Osteoblast (primary cell): ENCODE measurements around the gene TLK1. TPM values are rescaled to one million over a fixed set of nuclear protein-coding genes. Genes with fewer than 3 reads are reported as not detected.

Experiments
- DNase-seq: peaks from one replicate; pipeline ENCODE4 v3.0.0; 2011; ENCODE audit warnings: low spot score, mixed read lengths; ENCODE audit not compliant: insufficient read length; ENCODE audit errors: missing footprints
- H2AFZ ChIP-seq: 2 replicates; pipeline ENCODE4 v1.6.0; 2011; ENCODE audit warnings: mild to moderate bottlenecking, low read length
- H3K27ac ChIP-seq: 2 replicates; pipeline ENCODE4 v1.5.1; 2011; ENCODE audit warnings: mild to moderate bottlenecking, low read depth, low read length, moderate library complexity
- H3K27me3 ChIP-seq: 2 replicates; pipeline ENCODE4 v1.6.0; 2012; ENCODE audit warnings: mild to moderate bottlenecking, control low read depth, inconsistent platforms, low read length, moderate library complexity; ENCODE audit not compliant: insufficient read depth
- H3K36me3 ChIP-seq: 2 replicates; pipeline ENCODE4 v1.5.1; 2011; ENCODE audit warnings: mild to moderate bottlenecking, low read length, control low read depth, moderate library complexity; ENCODE audit not compliant: insufficient read depth
- H3K4me1 ChIP-seq: 2 replicates; pipeline ENCODE4 v1.5.1; 2011; ENCODE audit warnings: mild to moderate bottlenecking, low read length, control low read depth, moderate library complexity; ENCODE audit not compliant: insufficient read depth
- H3K4me2 ChIP-seq: 2 replicates; pipeline ENCODE4 v1.6.0; 2011; ENCODE audit warnings: mild to moderate bottlenecking, low read length; ENCODE audit not compliant: insufficient read depth
- H3K4me3 ChIP-seq: fragments of 200-600 bp; sonication (generic); 3 replicates; pipeline ENCODE4 v1.5.1; 2012; ENCODE audit warnings: mild to moderate bottlenecking, low read length, inconsistent platforms; ENCODE audit not compliant: insufficient read depth
- H3K79me2 ChIP-seq: 2 replicates; pipeline ENCODE4 v1.6.0; 2012; ENCODE audit warnings: mild to moderate bottlenecking, low read length, control low read depth, inconsistent platforms; ENCODE audit not compliant: insufficient read depth
- H3K9me3 ChIP-seq: 2 replicates; pipeline ENCODE4 v1.5.1; 2011; ENCODE audit warnings: low read depth, low read length, control low read depth
- H4K20me1 ChIP-seq: 2 replicates; pipeline ENCODE4 v1.6.0; 2012; ENCODE audit warnings: mild to moderate bottlenecking, low read length, control low read depth; ENCODE audit not compliant: insufficient read depth
- total RNA-seq: library from RNA; depleted of rRNA; stranded (reverse); fragments of >200 nt; gene quantifications from 2 replicates; pipeline ENCODE4 v1.2.3, GENCODE V29; 2012
- TF ChIP-seq, protein P1 (sequence below): IDR thresholded peaks from 2 replicates; pipeline ENCODE4 v1.5.1; 2011; ENCODE audit warnings: mild to moderate bottlenecking, low read depth, low read length, moderate library complexity; ENCODE audit errors: extremely low read depth

TLK1 gene
- total RNA-seq, 1 donor = 22.1 TPM

DNA sequence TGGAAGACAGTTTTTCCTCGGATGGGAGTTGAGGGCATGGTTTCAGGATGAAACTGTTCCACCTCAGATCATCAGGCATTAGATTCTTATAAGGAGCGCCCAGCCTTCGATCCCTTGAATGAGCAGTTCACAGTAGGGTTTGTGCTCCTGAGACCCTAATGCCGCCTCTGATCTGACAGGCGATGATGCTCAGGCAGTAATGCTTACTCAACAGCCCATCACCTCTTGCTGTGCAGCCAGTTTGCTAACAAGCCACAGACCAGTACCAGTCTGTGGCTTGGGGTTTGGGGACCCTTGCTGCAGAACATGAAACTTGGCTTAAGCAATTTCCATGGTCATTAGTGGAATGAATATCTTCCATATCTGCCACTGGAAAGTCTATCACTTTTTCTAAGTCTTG, 175.3 kb downstream of the TLK1 start:
- H3K36me3 ChIP-seq = no peaks in the 10 kb centered on the region
- H3K4me1 ChIP-seq = no peaks in the 10 kb centered on the region
- H3K79me2 ChIP-seq = no peaks in the 10 kb centered on the region
- TF ChIP-seq, protein P1, sequence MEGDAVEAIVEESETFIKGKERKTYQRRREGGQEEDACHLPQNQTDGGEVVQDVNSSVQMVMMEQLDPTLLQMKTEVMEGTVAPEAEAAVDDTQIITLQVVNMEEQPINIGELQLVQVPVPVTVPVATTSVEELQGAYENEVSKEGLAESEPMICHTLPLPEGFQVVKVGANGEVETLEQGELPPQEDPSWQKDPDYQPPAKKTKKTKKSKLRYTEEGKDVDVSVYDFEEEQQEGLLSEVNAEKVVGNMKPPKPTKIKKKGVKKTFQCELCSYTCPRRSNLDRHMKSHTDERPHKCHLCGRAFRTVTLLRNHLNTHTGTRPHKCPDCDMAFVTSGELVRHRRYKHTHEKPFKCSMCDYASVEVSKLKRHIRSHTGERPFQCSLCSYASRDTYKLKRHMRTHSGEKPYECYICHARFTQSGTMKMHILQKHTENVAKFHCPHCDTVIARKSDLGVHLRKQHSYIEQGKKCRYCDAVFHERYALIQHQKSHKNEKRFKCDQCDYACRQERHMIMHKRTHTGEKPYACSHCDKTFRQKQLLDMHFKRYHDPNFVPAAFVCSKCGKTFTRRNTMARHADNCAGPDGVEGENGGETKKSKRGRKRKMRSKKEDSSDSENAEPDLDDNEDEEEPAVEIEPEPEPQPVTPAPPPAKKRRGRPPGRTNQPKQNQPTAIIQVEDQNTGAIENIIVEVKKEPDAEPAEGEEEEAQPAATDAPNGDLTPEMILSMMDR = no peak
- no peaks in the 10 kb centered on the region for H3K27me3 ChIP-seq
- H3K4me3 ChIP-seq = no peak overlapping the region
- no peak overlapping the region for H3K4me2 ChIP-seq
- DNase-seq = no peak
- no peak overlapping the region for H3K27ac ChIP-seq
- H4K20me1 ChIP-seq = no peaks in the 10 kb centered on the region
- H2AFZ ChIP-seq = no peak overlapping the region
- H3K9me3 ChIP-seq = no peaks in the 10 kb centered on the region

DNA sequence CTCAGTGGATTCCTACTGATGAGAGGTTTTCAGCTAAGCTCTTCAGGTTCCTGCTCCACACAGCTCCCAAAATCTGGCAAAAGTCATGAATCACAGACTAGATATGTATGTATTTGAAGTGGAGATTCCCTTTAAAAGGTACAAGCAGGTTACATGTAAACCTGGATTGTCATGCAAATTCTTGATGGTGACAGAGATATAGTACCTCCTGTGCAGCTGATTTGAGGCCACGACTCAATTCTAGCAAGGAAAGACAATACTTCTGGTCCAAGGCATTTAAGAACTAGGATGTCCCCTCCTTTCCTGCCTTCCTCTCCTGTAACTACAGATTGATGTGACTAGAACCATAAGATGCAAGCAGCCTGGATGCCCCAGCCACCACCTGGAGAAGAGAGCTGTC, 176.6 kb downstream of the TLK1 start:
- Histone ChIP-seq H3K36me3 (no peaks in the 10 kb centered on the region), H2AFZ (no peak overlapping the region), H3K27ac (no peak overlapping the region), H3K9me3 (no peaks in the 10 kb centered on the region), H3K79me2 (no peaks in the 10 kb centered on the region), H3K4me2 (no peak overlapping the region), H3K27me3 (no peaks in the 10 kb centered on the region), H4K20me1 (no peaks in the 10 kb centered on the region), H3K4me3 (no peak overlapping the region), H3K4me1 (no peaks in the 10 kb centered on the region)
- TF ChIP-seq, protein P1 = no peak
- no peak for DNase-seq

DNA sequence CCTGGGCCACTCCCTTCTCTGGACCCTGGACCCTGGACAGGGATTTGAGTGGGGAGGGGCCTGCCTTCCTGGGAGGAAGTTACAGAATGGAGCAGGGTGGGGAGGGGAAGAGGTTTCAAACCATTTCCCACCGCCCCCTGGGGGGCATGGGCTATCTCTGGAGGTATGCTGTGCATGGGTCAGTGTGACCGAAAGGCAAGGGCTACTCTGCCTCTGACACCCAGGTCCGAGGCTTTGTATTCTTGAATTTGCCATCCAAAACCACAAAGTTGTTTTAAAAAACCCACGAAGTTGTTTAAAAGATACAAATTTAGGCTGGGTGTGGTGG, 184.8 kb downstream of the TLK1 start:
- no peak overlapping the region for H3K27ac ChIP-seq
- TF ChIP-seq, protein P1 = no peak
- no peak overlapping the region for H3K4me2 ChIP-seq
- no peak overlapping the region for H3K4me3 ChIP-seq
- H3K9me3 ChIP-seq = no peaks in the 10 kb centered on the region
- no peaks in the 10 kb centered on the region for H4K20me1 ChIP-seq
- peaks cover 18% of the 10 kb centered on the region for H3K4me1 ChIP-seq
- H3K27me3 ChIP-seq = no peaks in the 10 kb centered on the region
- no peaks in the 10 kb centered on the region for H3K79me2 ChIP-seq
- H3K36me3 ChIP-seq = no peaks in the 10 kb centered on the region
- no peak for DNase-seq
- H2AFZ ChIP-seq = no peak overlapping the region

DNA sequence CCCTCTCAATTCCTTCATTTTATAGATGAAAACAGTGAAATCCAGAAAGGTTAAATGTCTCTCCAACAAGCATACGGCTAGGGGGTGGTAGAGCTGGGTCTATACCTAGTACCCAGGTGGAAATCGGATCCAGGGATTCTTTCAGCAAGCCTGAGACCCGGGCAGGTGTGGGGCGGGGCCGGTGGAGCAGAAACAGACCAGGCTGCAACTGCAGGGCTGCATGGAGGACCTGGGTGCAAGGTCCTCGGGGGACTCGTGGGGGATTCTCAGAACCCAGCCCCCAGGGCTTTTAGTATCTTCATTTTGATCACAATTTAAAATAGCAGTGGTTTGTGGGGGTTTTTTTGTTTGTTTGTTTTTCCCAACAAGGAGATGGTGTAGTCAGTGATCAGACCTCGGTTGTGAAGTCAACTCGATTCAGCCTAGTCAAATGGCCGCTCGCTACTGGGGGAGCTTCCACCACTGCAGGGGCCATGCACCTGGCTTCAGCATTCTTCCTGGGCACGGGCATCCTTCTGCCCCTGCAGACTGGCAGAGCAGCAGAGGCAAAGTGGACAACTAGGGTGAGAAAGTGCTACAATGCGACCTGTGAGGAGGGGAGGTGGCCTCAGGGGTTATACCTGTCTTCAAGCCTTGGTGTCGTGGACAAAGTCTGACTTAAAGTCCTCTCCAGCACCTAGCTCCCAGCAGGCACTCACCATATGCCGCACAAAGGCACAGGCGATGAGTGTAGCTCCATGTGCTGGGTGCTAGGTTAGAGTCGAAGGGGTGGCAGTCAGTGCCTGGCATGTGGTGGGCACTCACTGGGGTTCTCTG, 185.4 kb downstream of the TLK1 start:
- Histone ChIP-seq H3K9me3 (no peaks in the 10 kb centered on the region), H2AFZ (no peak overlapping the region), H3K4me2 (no peak overlapping the region), H3K4me1 (peaks cover 18% of the 10 kb centered on the region), H4K20me1 (no peaks in the 10 kb centered on the region), H3K27ac (no peak overlapping the region), H3K27me3 (no peaks in the 10 kb centered on the region), H3K4me3 (no peak overlapping the region), H3K36me3 (no peaks in the 10 kb centered on the region), H3K79me2 (no peaks in the 10 kb centered on the region)
- DNase-seq = peak; percentile 77
- TF ChIP-seq, protein P1 = no peak
